Right renal cortex interstitium (tissue), 3 donors: ENCODE measurements around the gene LRRK1. TPM values are rescaled to one million over a fixed set of nuclear protein-coding genes. Genes with fewer than 3 reads are reported as not detected.
"Not testable (repeated sequence)": the region's sequence is repeated elsewhere in the genome, so short reads cannot be mapped to it uniquely, and the experiment has no call there.

Source experiments
- DNase-seq, 3 donors: peaks; one replicate each; pipeline ENCODE4 v3.0.0-alpha.2; 2013; ENCODE audit warnings: low read depth in 3 of 3, low spot score in 2 of 3
- polyA plus RNA-seq, 3 donors: library from polyadenylated mRNA; unstranded; fragments of 120-200 nt; gene quantifications; one replicate each; pipeline ENCODE4 v1.2.1, GENCODE V29; 2013; ENCODE audit not compliant: insufficient read length in 3 of 3

Gene LRRK1
- polyA plus RNA-seq, 3 donors: 1.7 to 3.6 (median 3.1) TPM

DNA sequence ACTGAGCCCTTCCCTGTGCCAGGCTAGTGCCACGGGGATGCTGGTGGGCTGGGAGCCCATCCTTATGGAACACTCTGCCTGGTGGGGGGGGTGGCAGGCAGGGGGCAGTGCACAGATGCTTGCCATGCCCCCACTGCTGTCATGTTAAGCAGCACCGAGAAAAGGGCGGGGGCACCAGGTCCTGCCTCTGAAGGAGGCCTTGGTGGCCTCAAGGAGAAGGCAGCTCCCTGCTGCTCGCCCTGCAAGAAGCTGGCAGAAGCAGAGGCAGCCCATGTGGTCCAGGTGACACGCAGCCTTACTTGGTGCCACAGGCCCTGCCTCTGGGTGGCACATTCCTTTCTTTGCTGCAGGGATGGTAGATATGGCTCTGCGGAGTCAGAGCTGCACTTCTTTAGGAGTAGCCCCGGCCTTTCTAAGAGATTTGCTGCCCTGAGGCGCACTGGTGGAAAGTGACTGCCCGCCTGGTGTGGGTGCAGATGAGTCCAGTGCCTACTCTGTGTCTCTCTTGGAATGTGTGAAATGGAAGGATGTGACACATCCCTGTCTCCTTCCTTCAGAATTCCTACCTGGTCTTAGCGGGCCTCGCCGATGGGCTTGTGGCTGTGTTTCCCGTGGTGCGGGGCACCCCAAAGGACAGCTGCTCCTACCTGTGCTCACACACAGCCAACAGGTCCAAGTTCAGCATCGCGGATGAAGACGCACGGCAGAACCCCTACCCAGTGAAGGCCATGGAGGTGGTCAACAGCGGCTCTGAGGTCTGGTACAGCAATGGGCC is 145.8 kb downstream of the LRRK1 start:
- DNase-seq: no peak

DNA sequence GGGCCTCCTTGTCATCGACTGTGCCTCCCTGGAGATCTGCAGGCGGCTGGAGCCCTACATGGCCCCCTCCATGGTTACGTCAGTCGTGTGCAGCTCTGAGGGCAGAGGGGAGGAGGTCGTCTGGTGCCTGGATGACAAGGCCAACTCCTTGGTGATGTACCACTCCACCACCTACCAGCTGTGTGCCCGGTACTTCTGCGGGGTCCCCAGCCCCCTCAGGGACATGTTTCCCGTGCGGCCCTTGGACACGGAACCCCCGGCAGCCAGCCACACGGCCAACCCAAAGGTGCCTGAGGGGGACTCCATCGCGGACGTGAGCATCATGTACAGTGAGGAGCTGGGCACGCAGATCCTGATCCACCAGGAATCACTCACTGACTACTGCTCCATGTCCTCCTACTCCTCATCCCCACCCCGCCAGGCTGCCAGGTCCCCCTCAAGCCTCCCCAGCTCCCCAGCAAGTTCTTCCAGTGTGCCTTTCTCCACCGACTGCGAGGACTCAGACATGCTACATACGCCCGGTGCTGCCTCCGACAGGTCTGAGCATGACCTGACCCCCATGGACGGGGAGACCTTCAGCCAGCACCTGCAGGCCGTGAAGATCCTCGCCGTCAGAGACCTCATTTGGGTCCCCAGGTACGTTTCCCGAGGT is 146.5 kb downstream of the LRRK1 start:
- no peak for DNase-seq

DNA sequence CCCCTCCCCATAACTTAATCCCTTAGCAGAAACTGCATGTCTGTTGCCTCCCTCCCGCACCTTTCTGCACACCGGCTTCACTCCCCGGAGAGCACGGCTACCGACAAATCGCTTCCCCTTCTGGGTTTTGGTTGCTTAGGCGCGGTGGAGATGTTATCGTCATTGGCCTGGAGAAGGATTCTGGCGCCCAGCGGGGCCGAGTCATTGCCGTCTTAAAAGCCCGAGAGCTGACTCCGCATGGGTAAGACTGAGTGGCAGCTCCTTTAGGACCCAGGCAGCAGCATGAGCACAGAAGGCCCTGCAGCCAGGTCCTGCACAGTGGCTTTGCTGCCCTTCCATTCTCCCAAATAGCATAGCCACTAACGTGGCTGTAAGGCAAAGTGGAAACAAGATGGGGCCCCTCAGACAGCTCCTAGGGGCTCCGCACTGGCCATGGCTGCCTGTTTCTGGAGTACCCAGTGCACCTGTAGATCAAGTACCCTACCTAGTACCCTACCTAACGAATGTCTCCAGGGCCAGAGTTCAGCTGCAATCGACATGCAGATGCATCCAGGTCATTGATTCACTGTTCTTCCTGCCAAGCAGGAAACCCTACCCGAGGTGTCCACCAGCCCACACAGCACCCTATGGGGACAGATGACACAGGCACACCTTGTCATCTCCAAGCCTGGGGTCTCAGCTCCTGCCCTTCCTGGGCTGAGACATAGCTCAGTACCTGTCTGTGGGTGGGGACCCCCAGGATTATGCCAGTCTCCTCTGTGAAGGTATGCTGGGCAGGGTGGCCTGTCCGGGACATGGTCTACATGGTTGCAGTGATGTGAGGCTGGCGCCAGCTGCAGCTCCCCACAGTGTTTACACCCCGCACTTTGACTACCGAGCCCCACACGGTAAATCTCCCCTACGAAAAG is 147.6 kb downstream of the LRRK1 start:
- no peak for DNase-seq

DNA sequence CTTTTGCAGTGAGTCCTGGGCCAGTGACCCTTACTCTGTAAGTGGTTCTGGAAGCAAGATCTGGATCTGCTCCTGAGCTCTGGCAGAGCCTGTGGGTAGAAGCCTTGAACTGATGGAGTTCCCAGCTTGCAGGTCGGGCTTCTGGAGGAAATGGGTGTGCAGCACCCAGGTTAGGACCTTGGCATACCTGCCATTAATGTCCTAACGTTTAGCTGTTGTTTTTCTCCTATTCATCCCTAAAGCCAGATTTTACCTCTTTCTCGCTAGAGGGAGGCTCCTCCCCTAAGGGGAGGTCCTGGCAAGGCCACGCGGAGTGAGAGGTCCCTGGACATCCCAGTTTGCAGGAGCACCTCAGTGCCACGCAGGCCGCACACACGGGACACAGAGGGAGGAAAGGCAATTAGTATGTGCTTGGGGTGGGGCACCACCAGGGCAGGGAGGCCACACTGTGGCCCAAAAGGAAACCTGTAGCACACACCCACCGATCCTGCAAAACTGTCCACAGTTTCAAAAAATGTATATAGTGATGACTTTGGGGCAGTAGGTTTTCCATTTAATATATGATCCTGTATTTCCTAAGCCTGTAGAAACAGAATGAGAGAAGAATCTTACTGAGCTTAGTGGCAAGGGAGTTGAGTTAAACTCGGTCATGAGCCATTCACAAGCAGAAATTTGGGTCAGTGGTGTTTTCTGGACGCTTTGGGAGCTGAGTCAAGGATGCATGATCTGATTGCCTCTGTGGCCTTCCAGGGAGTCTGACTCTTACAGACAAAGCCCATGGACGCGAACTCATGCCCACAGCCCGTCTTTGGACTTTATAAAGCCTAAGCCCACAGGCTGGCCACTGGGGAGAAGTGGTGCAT is 148.7 kb downstream of the LRRK1 start:
- DNase-seq: no peak

DNA sequence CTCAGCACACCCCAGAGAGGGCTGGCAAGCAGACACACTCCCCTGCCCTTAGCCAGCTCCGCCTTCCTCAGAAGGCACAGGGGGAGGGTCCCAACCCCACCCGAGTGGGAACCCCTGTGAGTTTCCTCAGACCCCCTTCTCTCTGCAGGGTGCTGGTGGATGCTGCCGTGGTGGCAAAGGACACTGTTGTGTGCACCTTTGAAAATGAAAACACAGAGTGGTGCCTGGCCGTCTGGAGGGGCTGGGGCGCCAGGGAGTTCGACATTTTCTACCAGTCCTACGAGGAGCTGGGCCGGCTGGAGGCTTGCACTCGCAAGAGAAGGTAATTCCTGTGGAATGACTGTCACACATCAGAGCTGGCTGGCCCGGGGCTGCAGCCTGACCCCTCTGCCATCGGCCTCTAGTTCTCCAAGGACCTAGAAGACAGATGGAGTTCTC is 149.4 kb downstream of the LRRK1 start:
- DNase-seq: no peak

DNA sequence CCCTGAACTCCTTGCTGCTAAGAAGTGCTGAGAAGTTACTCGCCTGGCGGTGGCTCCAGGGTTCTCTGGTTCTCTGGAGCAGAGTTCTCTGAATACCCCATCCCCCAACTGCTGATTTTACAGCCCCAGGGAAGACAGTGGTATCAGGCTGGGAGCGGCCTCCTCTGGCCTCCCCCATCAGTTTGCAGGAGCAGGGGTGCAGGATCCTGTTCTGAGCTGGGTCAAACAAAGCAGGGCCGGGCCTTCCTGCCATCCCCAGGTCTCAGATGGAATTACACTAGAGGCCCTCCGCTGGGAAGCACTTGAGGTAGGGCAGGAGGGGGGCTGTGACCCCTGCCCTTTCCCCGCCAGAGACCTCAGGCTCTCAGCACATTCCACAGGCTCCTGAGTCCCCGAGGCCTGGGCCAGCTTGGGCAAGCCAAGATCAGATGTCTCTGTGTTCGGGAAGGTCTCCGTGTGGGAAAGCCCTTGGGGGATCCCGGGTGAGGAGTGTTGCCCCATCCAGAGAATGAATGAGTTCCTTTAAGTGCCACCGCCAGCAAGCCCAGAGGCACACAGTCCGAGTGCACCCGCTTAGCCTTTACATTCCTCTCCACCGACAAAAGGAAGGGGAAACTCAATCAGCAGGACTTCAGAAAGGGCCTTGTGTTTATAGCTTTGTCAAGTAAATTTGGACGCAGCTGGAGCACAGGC is 149.9 kb downstream of the LRRK1 start:
- no peak for DNase-seq

DNA sequence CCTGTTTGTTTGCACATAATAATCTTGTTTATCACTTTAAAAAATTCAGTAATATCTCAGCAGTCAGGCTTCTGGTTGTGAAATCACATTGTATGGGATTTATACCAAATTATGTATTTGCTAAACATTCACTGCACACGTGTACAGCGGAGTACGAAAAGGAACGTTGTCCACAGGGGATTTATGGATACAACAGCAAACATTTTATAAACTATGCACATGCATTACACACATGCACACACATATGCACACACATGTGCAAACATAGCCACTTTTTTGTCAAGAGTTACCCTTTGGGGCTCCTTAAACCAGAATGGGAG is 150.5 kb downstream of the LRRK1 start:
- no peak for DNase-seq

DNA sequence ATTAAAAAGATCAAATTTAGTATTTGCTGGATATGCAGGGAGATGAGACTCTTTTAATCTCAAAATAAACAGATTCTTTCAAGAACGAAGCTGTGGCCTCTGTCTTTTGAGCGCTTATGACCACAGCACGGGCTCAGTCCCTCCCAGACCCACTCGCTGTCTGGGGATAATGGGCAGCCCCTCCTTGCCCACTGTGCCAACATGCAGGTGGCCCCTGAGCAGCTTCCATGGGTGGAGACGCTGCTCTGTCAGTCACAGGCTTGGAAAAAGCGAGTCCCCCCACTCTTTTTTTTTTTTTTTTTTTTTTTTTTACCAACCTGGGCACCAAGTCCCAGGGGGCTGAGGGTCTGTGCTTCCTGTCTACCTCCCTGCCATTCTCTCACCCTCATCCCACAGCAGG is 150.9 kb downstream of the LRRK1 start:
- no peak for DNase-seq

DNA sequence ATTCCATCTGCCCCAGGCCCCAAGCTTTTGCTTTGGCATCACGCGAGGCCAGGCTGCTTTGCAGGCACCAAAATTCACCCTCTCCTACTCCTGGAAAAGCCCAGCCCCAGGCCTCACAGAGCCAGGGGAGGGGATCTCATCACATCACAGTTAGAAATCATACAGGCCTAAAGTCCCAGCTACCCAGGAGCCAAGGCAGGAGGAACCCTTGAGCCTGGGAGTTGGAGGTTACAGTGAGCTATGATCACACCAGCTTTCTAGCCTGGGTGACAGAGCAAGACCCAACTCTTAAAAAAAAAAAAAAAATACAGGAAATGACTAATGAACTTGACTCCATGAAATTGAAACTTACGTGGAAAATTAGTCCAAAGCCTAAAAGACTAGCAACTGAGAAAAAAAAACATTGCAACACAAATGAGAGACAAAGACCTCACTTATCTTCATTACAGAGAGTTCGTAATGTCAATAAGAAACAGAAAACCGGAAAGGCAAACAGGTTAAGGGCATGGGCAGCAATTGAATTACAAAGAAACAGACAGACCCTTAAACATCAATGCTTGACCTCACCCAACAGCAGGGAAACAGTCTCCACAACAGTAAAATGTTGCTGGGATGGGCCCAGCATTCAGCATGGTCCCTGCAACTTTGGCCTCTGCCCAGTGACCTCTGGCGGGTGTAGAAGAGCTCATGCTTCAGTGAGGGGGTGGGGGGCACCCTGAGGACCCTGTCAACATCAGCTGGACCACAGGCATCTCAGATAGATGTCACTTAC is 151.5 kb downstream of the LRRK1 start:
- no peak for DNase-seq

DNA sequence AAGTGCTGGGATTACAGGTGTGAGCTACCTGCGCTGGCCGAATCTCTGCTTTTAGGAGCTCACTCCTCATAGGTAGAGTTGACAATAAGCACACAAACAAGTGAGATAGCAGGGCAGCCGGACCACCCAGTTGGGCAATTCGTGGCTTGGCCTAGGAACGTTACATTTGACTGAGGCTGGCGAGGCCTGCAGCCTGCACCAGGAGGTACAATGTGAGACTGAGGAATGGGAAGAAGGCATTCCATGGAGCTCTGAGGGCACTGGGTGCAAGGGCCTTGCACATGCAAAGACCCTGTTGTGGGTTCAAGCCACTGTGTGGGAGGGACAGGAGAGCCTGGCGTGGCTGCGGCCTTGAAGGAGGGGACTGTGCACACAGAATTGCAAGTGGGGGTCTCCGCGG is 152.5 kb downstream of the LRRK1 start:
- no peak for DNase-seq

DNA sequence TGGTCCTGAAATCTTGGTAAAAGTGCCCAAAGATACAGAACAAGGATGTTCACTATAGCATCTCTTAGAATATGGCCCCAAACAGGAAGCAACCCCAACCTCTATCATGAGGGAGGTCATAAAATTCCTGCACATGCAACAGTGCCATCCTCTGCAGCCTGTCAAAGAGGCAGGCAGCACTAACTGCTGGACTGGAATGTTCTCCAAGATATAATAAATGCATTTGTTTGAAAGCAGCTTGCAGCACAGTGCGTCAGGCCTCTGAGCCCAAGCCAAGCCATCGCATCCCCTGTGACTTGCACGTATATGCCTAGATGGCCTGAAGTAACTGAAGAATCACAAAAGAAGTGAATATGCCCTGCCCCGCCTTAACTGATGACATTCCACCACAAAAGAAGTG is 153.1 kb downstream of the LRRK1 start:
- DNase-seq: not testable (repeated sequence)

DNA sequence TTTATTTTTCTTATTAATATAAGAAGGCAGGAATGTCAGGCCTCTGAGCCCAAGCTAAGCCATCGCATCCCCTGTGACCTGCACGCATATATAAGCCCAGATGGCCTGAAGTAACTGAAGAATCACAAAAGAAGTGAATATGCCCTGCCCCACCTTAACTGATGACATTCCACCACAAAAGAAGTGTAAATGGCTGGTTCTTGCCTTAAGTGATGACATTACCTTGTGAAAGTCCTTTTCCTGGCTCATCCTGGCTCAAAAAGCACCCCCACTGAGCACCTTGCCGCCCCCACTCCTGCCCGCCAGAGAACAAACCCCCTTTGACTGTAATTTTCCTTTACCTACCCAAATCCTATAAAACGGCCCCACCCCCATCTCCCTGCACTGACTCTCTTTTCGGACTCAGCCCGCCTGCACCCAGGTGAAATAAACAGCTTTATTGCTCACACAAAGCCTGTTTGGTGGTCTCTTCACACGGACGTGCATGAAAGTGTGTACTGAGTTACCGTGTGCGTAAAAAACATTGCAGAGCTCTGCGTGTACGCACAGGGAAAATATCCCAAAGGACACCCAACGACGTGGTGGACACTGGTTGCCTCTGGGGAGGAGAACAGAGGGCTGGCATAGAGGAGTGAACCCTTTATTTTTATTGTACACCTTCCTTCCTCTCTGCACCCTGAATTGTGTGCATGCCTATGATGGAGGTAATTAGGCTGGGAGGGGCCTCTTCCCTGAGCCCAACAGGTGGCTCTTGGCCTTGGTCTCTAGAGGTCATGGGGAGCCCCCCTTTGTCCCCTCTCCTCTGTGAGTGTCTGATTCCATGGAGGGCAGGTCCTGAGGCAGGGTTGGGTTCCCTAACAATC is 158.9 kb downstream of the LRRK1 start:
- not testable (repeated sequence) for DNase-seq

DNA sequence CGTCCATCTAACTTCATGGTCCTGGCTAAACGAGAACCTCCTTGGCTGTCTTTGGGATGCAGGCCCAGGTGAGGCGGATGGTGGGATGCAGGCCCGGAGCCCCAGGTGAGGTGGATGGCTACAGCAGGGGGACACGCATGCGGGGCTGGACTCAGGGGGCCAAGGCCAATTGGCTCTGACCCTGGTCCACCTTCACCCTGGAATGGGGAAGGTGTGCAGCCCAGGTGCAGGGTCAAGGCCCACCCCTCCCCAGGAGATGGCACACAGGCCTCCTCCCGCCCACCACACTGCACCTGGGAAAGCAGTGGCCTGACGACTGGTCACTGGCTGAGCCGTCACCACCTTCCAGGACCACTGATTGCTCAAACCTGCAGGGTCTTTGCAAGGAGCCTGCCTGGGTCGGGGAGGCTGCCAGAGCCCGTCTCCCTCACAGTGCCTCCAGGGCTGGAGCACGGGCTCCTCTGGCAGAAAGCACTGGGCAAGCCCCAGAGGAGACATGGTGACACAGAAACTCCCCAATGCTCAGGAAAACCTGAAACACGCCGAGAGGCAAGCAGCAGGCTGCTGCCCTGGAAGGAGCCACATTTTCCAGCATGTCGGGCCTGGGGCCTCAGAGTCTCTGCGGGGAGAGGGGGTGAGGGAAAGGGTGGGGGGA is 159.6 kb downstream of the LRRK1 start:
- no peak for DNase-seq

DNA sequence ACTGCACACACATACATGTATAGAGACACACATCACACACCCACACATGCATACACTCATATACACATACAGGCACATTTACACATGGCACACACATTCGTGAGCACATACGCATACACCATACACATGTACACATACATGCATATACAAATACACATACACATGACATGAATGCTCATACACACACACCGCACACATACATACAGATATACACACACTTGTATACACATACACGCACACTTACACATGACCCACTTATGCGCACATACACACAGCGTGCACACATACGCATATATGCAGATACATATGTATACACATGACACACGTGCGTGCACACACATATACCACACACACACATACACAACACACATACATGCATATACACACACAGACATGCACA is 162.7 kb downstream of the LRRK1 start:
- DNase-seq: no peak

DNA sequence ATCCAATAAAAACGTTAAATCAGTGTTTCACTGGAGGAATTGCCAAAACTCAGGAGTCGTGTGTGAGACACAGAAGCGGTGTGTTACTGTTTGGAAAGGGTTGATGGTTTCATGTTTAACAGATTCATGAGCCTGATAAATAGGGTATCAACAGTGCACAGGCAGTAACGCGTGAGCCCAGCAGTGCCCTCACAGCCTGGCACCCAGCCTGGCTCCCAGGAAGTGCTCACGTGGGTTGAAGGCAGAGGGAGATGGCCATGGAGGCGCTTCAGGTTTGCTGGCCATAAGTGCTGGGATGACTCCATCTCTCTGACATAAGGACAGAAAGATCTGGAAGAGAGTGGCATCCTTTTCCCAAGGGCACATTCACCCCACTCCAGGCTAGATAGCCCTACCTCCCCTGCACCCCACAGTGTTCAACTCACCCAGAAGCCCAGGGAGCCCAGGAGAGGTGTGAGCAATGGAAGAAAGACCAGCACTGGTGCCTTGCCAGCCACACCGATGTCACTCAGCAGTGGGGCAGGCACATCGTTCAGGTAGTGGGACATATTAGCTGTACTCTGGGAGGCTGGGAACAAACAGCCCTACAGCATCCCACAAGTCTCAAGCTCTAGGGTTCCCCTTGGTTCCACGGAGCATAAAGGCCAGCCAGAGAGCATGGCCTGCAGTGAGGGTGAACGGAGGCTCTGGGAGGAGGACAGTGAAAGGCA is 164.3 kb downstream of the LRRK1 start:
- no peak for DNase-seq

DNA sequence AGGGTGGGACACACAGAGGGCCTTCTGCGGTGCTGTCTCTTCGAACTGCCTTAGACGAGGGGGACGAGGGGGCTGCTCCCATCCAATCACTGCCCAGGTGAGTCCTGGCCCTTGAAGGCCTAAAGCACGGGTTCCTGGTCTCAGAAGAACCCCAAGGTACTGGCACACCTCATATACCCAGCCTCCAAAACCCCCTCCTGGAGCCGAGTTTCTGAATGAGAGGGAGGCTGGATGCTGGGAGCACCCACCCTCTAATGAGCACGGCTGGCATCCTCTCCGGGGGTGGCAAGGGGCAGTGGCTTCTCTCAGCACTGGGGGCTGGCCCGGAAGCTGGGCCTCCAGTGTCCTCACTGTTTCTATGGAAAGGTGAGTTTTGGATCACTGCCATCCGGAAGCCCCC is 165.6 kb downstream of the LRRK1 start:
- DNase-seq: no peak

DNA sequence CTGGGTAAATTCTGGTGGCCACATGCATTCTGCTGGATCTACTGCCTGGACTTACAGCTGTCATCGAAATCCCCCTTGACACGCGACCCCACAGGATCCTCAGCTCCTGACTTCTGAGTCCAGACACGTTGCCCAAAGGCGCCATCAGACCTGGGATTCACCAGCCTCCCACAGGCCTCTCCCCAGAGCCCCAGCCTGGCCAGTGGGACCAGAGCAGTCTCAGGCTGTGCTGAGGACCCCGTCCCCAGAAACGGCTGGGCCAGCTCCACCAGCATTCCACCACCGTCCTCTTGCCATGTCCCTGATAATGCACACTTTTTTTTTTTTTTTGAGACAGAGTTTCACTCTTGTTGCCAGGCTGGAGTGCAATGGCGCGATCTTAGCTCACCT is 166.1 kb downstream of the LRRK1 start:
- DNase-seq: no peak
